Glomerular endothelial cell (primary cell): ENCODE results near the gene SH3D21. TPM values are rescaled to one million over a fixed set of nuclear protein-coding genes. Genes with fewer than 3 reads are reported as not detected.
A peak's percentile ranks its signal among the peaks of the same experiment; 100 is the strongest.

Experiments
- DNase-seq: peaks from one replicate; pipeline ENCODE4 v3.0.0-alpha.2; 2011; ENCODE audit warnings: low read depth, low spot score; ENCODE audit errors: extremely low read depth
- total RNA-seq: library from RNA; depleted of rRNA; stranded (reverse); fragments of >200 nt; gene quantifications from 2 replicates; pipeline ENCODE4 v1.2.3, GENCODE V29; 2015

SH3D21 gene
- total RNA-seq, 1 donor from 2014 or later, result 4.0 TPM

DNA sequence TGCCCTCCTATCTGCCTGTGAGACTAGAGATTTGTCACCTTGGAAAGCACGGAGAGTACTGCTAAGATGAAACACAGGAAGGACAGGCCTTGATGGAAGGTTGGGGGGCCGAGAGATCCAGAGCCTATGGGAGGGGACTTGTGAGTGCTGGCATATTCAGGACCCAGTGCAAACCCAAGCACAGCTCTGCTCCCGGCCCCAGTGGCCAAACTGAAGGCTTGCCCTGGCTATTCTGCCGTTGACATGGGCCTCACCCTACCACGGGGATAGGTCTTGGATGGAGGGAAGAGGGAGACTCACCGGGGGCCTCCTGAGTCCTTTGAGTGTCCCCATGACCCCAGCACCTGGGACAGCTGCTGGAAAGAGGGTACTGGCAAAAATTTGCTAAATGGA is 21.9 kb downstream of the SH3D21 start:
- DNase-seq, result no peak

DNA sequence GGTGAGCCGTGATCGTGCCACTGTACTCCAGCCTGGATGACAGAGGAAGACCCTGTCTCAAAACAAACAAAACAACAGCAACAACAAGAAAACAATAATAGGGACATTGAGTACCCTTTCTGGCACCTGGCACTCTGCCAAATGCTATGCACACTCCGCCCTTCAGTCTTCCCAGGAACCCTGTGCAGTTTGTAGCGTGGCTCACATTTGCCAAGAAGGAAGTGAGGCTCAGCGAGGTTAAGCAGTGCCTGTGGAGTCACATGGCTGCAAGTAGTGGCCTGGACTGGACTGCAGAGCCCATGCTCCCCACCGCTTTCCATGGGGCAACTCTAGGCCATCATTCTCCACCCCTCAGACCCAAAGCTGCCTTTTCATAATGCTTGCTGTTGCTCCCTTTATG is 22.5 kb downstream of the SH3D21 start:
- DNase-seq, result peak; percentile 12

DNA sequence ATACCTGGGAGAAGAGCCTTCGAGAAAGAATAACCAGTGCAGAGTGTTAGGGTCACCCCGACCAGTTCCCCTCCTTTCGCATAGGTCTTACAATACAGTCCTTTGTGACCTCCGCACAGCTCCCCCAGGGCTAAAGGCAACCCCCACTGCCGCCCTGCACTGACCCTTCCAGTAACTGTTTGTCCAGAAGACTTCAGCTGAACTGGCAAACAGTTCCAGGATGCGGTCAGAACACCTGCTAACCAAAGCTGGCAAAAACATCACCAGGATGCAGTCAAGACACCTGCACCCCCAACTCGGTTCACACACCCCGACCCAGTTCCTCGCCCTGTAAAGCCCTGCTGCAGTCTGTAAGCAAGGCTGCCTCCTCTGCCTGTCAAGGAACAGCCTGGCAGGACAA is 23.6 kb downstream of the SH3D21 start:
- no peak for DNase-seq

DNA sequence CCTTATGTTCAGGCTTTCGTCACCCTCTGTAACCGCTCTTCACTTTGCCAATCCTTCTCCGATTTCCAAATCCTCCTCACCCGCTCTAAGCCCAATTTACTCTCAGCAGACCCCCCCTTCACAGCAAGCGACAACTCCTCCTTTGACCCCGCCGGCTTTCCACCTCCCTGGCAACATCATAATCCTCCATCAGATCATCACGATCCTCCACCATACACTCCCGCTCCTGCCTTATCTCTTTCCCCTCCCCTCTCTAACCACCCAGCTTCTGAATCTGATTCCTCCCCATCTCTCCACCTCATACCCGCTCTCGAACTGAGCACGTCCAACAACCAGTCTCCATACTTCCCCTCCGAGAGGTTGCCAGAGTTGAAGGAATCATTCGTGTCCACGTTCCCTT is 24.8 kb downstream of the SH3D21 start:
- no peak for DNase-seq

DNA sequence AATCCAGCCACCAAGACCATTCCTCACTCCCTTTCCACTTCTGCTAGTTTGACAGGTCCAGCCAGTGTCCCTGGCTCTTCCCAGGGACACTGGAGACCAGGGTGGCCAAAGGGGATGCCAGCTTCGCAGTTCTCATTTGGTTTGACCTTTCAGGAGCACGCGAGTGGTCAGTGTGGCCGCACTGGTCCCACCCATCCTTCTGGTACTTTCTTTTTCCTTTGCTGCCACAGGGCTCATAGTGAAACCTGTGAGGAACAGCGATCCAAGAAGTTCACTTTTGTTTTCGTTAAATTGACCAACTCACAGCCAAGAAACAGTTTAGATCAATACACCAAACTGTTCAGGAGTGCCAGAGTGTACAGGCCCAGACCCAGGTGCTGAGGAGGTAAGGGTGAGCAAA is 31.7 kb downstream of the SH3D21 start:
- DNase-seq, result no peak

DNA sequence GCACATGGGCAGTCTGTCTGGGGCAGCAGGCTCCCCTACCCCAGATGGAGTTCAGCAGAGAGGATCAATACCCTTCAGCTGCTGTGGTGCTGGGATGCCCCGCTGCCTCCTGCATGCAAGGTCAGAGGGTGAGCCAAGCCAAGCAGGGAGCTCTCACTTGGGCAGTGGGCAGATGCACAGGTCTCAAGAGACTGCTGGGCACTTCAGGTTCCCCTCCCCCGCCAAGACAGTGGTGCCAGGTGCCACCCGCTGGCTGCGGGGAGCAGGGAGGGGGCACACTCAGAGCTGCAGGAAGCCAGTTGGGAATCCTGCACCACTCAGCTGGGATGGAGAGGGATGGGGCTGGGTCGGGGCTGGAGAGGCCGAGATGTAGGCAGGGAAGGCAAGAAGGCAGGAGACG is 33.0 kb downstream of the SH3D21 start:
- DNase-seq, result no peak

DNA sequence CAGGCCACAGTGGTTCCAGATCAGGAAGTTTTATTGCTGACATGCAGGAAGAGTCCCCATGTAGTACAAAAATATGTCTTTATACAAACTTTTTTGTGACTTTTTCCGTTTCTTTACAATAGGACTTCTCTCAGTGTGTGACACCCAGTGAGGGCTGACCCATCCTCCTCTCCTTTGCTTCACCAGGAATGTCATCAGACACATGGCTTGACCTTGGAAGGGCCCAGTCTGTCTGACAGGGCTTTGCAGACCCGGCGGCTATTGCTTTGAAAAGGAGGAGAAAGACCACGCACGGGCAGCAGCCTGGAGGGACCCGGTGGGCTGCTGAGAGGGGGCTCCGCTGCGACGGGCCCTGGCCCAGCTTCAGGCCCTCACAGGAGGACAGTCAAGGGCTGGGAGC is 33.4 kb downstream of the SH3D21 start:
- no peak for DNase-seq

DNA sequence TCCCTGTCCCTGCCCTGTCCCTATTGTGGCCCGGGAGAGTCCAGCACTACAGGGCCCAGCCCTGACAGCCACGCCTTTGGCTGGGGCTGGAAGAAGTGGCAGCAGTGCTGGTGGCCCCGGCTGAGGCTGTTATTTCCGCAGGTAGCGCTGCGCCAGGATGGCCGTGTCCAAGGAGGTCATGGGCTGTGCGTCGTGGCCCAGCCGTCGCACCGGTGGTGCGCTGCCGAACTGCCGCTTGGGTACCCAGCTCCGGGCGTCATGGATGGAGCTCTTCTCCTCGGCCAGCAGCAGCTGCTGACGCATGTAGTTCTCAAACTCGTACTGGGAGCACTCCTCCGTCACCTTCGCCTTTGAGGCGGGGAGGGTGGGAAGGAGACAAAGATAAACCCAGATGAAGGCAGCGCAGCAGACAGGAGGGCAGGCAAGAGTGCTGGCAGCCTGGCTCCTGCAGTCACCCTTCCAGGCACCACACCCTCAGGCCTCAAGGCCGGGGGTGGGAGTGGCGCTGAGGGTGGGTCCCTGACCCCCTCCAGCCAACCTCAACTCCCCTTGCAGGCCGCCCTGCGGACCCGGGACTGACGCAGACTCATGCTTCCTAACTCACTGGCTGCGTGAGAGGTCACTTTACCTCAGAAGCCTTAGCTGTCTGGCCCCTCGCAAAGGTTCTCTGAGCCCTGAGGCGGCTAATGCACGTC is 35.6 kb downstream of the SH3D21 start:
- no peak for DNase-seq

DNA sequence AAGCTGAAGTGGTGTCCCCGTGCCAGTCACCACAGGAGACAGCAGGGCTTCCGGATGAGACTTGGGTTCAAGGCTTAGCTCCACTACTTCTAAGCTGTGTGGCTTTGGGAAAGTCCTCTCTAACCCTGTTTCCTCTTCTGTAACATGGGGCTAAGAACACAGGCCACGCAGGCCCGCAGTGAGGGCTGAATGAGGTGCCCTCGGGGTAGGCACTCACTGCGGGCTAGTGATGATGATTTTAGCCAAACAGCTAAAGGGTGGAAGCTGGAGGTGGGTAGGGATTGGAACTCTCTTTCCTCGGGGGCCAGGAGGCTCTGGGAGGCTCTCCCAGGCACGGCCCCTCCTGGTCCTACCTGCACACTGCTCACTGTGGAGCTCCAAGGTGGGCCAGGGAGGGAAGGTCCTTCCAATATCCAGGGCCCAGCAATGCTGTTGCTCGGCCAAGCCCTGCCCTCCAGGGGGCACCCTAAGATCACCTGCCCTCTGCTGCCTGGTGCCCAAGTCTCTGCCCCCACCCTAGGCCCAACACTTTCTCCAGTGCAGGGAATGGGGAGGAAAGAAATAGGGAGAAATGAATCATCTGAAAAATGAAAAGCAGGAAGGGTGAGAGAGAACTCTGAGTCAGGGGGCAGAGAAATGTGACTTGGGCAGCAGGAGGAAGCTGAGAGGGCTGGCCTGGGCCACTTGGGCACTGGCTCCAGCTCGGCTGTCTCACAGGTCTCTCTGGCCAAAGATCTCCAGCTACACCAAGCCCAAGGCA is 36.4 kb downstream of the SH3D21 start:
- no peak for DNase-seq

DNA sequence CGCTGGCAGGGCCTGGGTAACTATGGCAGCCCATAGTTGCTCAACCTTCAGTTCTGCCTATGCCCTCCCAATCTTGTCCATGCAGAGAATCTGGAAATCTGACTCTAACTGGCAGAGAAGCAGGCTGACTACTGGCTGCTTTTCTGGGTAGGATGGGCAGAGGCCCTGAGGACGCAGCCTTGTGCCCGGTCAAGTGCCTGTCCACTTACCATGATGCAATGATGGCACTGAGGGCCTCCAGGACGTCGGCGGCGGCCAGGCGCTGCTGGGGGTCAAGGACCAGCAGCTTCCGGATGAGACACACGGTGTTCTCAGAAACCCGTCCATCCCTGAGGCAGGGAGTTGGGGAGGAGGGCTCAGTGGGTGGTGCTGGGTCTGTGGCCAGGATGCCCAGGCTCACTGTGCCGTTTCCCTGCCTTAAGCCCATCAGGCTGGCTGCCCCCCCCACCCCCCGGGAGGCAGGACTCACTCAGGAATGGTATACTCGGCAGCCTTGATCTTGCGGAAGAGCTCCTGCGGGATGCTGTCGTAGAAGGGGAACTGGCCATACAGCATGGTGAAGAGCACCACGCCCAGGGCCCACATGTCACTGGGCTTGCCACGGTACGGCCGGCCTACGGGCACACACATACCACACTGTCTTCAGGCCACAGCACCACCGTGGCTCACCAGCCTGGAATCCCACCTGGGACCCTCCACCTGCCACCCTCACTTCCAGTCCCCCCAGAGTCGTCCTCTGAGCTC is 37.7 kb downstream of the SH3D21 start:
- DNase-seq, result no peak

DNA sequence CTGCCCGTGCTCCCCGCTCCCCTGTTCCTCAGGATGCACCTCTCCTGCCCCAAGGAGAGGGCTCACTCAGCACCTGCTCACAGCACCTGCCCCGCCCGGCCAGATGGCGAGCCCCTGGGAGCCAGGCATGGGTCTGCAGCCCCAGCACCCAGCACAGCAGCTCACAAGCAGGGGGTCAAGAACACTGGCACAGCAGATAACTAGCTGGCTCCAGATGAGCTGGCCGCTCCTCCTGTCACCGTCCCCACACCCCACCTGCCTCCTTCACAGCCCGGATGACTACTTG is 38.2 kb downstream of the SH3D21 start:
- no peak for DNase-seq

DNA sequence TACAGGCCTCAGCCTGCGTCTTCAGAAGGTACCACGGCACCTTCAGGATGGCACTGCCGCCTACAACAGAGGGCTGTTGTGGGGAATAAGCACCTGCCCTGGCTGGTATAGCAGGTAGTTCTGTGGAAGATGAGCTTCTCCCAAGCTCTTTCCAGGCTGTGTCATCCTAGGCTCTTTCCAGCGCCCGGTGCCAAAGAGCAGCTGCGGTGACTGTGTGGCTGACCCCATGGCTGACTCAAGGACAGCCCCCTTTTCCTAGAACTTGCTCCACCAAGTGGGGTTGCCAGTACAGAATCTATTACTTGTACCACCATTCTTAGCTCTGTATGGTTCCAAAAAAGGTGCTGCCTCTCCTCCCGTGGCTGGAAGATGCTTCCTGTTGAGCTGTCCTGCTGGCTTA is 39.2 kb downstream of the SH3D21 start:
- no peak for DNase-seq

DNA sequence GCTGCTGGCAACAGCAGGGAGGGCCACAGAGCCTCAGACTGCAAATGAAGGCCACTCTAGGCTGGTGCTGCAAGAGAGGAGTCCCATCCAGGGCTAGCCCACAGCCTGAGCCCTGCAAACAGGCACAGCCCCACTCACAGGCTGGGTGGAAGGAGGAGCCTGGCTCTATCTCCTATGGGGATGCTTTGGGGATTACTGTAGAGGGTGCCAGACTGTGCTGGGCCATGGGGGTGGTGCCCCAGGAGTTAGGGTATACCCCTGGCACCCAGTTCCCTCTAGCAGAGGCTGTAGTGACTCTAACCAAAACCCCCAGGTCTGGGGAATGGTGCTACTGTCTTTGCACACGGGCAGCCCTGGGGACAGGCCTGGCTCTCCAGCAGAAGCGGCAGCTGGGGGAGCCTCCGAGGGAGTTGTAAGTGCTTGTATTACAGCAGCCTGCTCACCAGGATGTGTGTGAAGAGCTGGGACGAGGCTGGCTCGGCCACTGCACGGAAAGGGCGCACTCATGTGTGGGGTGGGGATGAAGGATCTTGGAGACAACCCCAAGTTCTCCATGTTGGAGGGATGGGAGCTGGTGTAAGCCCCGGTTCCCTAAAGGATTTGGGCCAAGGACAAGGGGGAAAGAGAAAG is 40.7 kb downstream of the SH3D21 start:
- DNase-seq, result no peak

DNA sequence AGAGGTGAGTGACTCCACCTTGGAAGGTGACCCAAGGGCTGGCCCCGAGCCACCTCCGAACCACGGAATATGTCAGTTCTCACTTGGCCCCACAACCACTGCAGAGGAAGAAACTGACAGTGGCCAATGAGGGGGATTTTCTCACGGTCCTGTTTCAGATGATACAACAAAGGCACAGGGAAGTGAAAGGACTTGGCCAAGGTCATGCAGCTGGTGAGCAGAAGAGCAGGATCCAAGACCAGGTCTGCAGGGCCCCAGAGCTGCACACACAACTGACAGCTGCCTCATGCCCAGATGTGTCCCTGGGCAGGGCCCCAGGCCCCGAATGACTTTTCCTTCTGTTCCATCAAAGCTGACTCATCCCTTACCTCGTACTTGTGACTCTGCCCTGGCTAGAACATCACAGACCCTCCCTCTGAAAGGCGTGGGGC is 43.1 kb downstream of the SH3D21 start:
- no peak for DNase-seq

DNA sequence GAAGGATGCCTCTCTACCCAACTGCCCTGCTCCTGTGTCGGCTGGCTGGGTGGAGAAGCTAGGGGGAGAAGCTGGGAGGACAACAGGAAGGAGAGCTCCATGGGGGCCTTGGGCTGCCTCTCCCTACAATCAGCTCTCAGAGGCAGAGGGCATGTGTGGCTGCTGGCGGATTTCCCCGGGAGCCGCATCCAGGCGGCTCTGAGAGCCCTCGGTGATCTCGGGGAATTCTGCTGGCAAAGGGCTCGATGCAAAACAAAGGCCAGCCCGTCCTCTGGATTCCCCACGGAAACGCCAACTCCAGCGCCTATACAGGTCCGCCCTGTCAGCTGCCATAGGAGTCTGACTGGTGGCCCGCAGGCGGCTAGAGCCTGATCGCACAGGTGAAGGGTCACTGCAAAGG is 43.7 kb downstream of the SH3D21 start:
- DNase-seq, result no peak

DNA sequence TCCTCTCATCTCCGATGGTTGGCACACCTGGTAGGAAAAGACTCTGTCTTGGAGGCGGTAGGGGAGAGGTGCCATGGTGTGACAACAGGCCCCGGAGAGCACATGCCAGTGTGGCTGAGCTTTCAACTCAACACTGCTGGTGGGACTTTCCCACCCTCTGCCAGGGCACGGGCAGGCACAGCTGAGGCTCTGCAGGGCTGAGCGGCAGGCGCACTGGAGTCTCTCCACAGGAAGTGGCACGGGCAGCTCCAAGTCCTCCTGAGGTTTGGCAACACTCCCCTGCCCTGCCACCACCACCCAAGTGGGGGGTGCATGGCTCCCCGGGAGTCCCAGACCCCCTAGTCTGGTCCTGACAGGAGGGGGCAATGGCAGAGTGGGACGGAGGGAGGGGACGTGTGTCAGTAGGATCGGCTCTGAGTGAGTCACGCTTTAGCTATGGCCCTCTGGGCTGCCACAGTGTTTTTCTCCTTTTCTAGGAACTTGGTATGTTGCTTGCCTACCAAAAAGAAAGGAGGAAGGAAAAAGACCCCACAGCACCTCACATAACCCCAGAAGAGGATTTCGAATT is 44.6 kb downstream of the SH3D21 start:
- no peak for DNase-seq

DNA sequence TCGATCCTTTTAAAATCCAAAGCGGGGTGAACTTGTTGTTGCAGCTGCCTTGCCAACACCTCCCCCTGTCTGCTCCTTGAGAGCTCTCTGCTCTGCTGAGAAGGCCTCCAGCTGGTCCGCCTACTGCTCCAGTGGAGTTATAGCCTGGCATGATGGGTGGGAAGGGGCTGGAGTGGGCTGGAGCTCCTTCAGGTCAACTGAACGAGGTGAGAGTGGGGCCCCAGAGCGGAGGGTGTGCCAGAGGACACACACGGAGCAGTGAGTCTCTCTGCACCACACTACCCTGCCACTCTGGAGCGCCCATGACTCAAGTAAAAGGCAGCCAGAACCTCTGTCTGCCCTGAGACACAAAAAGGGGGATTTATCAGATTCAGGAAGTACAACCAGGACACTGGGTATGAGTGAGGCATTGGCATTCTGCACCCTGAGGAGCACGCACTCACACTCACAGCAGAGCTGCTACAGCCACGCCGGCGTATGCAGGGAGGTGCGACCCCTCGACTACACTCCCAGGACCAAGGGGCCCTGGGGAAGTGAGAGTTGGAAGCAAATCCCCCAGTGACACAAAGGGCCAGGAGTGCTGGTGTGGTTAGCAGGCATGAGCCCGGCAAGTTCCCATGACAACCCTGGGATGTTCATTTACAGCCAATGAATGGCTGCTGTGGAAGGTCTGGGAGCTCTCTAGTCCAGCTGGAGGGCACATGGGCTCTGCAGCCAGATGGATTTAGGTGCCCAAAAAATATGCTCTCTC is 45.2 kb downstream of the SH3D21 start:
- no peak for DNase-seq

DNA sequence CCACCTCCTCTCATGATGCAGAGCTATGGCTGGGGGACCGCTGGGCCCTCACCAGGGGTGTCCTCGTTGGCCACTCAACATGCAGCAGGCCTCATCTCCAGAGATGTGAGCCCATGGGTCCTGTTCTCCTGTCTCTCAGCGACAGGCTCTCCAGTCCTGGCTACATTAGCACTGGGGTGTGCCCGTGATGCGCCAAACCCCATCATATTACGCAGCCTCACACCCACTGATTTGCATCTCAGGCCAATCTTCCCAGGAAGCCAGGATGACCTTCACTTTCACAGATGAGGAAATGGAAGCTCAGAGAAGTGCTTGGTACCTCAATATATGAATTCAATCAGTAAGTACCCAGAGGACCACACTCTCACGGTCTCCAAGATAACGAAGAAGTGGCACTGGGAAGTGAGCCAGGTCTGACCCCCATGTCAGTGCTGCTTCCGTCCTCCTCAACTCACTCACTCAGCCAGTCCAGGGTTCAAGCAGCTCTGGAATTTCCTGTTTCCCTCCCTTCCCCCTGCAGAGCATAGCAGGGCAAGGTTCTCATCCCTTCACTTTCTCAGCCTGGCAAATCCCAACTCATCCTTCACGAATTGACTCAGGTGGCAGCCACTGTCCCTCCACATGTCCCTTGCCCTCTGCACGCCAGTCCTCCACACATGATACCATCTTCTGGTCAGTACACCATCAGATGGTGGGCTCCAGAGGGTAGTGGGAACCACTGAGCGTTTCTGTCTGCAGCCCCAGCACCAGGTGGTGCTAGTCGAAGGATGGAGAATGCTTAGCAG is 46.1 kb downstream of the SH3D21 start:
- no peak for DNase-seq

DNA sequence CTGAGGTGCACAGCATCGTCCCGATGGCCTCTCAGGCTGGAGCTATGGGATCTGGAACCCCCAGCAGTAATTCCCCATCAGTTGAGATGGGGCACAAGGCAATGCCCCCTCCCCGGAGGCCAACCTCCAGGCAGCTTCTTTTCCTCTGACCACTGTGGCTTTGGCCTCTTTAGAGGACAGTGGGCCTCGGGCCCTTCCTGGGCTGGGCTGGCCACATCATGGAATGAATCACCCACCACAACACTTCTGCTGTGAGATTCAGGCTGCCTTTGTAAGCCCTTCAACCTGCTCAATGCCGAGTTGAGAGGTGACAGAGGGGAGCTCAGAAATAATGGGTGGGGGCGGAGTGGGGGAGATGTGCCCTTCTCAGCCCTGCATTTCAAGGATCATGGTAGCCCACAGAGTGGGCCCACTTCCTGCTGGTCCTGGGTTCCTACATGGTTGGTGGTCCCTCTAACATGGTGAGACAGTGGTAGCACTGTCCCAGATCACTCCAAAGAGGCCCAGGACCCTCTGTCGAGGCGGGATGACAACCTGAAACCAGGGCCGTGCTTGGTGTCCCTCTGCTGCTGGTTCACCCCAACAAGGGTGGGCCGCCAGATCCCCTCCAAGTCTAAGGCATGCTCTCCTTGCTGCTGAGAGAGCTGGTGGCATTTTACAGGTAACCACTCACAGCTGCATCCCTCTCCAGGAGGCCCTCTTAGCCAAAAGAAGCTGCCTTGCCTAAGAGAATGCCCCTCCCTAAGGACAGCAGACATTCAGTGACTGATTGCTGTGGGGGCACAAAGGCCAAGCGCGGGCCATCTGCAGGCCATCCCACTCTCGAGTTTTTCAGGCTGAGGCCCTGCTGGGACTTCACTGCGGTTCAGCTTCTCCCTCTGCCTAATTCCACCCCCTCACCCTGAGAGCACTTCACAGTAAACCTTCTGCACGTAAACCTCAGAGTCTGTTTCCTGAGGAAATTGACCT is 47.0 kb downstream of the SH3D21 start:
- no peak for DNase-seq
